HepG2 (cell line): ENCODE data around the gene CALY. TPM values are rescaled to one million over a fixed set of nuclear protein-coding genes. Genes with fewer than 3 reads are reported as not detected.

ENCODE experiments used
- AKNA ChIP-seq: sonication (generic); formaldehyde crosslinking; IDR thresholded peaks from 2 replicates; pipeline ENCODE4 v1.4.0; 2020; ENCODE audit warnings: missing genetic modification reagents, borderline replicate concordance
- KIAA2018 ChIP-seq: sonication (generic); formaldehyde crosslinking; IDR thresholded peaks from 2 replicates; pipeline ENCODE4 v1.5.0; 2020; ENCODE audit warnings: mild to moderate bottlenecking, missing genetic modification reagents, borderline replicate concordance
- MYC ChIP-seq: sonication (generic); formaldehyde crosslinking; IDR thresholded peaks from 2 replicates; pipeline ENCODE4 v1.9.0; 2021; ENCODE audit warnings: missing genetic modification reagents, borderline replicate concordance
- POLR2G ChIP-seq: fragments of 200-400 bp; formaldehyde crosslinking; IDR thresholded peaks from 2 replicates; pipeline ENCODE4 v1.6.1; 2018; ENCODE audit warnings: mild to moderate bottlenecking, low read depth, low read length, moderate library complexity
- RELA ChIP-seq: sonication (generic); formaldehyde crosslinking; IDR thresholded peaks from 2 replicates; pipeline ENCODE4 v1.4.0; 2020; ENCODE audit warnings: missing genetic modification reagents
- SATB2 ChIP-seq: sonication (generic); formaldehyde crosslinking; IDR thresholded peaks from 2 replicates; pipeline ENCODE4 v1.5.0; 2020; ENCODE audit warnings: missing genetic modification reagents
- SNRNP70 ChIP-seq: fragments of 200-400 bp; formaldehyde crosslinking; IDR thresholded peaks from 2 replicates; pipeline ENCODE4 v1.6.1; 2017; ENCODE audit warnings: mild to moderate bottlenecking, low read depth, low read length, moderate library complexity
- SOX13 ChIP-seq, 3 experiments: fragments of 450-650 bp in 1 of 3; sonication (generic) in 1 of 3; formaldehyde crosslinking in 1 of 3; IDR thresholded peaks in 2 of 3; conservative IDR thresholded peaks in 1 of 3; 2 replicates each; pipeline versions ENCODE4 v1.5.0 to v1.6.1; 2016 to 2020; ENCODE audit warnings: antibody characterized with exemption in 1 of 3, mild to moderate bottlenecking in 1 of 3, missing compliant biosample characterization in 1 of 3, missing genetic modification reagents in 1 of 3, moderate library complexity in 1 of 3
- SP140L ChIP-seq: sonication (generic); formaldehyde crosslinking; IDR thresholded peaks from 2 replicates; pipeline ENCODE4 v1.4.0; 2020; ENCODE audit warnings: missing genetic modification reagents, borderline replicate concordance
- ZKSCAN8 ChIP-seq: IDR thresholded peaks from 2 replicates; pipeline ENCODE4 v1.6.1; 2016; ENCODE audit warnings: borderline replicate concordance, missing genetic modification reagents, missing compliant biosample characterization
- ZNF10 ChIP-seq: sonication (generic); formaldehyde crosslinking; IDR thresholded peaks from 2 replicates; pipeline ENCODE4 v1.4.0; 2020; ENCODE audit warnings: mild to moderate bottlenecking, low read depth, missing genetic modification reagents, borderline replicate concordance
- ZNF431 ChIP-seq: sonication (generic); formaldehyde crosslinking; IDR thresholded peaks from 2 replicates; pipeline ENCODE4 v1.9.0; 2022; ENCODE audit warnings: missing genetic modification reagents, low read depth, mild to moderate bottlenecking, borderline replicate concordance
- ZNF747 ChIP-seq: sonication (generic); formaldehyde crosslinking; IDR thresholded peaks from 2 replicates; pipeline ENCODE4 v1.8.1; 2023; ENCODE audit warnings: missing genetic modification reagents, mild to moderate bottlenecking, borderline replicate concordance
- ZNF816 ChIP-seq: sonication (generic); formaldehyde crosslinking; IDR thresholded peaks from 2 replicates; pipeline ENCODE4 v1.8.0; 2022; ENCODE audit warnings: missing genetic modification reagents, mild to moderate bottlenecking, borderline replicate concordance
- ZSCAN31 ChIP-seq: sonication (generic); formaldehyde crosslinking; IDR thresholded peaks from 2 replicates; pipeline ENCODE4 v1.5.0; 2020; ENCODE audit warnings: low read depth, mild to moderate bottlenecking, missing genetic modification reagents
- polyA plus RNA-seq, 8 experiments: library from polyadenylated mRNA; depleted of rRNA in 3 of 8; stranded (reverse) in 7 of 8; unstranded in 1 of 8; fragments of >200 nt; fragmentation: Illumina TruSeq in 4 of 8; extraction: Trizol in 4 of 8; gene quantifications; 2 replicates each; pipeline versions ENCODE4 v1.2.1 to v1.2.3, GENCODE V29; 2011 to 2016; ENCODE audit warnings: low read depth in 4 of 8, missing spikeins in 1 of 8, mixed read lengths in 1 of 8; ENCODE audit not compliant: insufficient read depth in 1 of 8
- total RNA-seq, 5 experiments: library from RNA; depleted of rRNA; stranded (reverse); fragments of >200 nt; fragmentation: Illumina TruSeq; extraction: Trizol; gene quantifications; 2 replicates each; pipeline ENCODE4 v1.2.3, GENCODE V29; 2016; ENCODE audit warnings: low read depth in 1 of 5

The CALY gene
- total and polyA plus RNA-seq, 2 of the 13 experiments (the other 11 are each of a cell fraction or from before 2014, with no cell fraction given), result 0.08 TPM; not detected in 1

- TF ChIP-seq ZNF816 (CRISPR knock-in tag), result no peak
- no peak for TF ChIP-seq ZNF431
- TF ChIP-seq ZNF10, result no peak
- TF ChIP-seq SP140L (CRISPR knock-in tag), result no peak
- TF ChIP-seq SOX13 (IDR thresholded peaks at IDR 0.05), result no peak
- TF ChIP-seq SOX13 (CRISPR knock-in tag; conservative IDR thresholded peaks at IDR 0.05 in 1 of 2, IDR thresholded peaks at IDR 0.05 in 1 of 2), result 0 out of 4 replicates have a peak, but pooled peaks of 1 of the 2 experiments have one; percentile 7
- TF ChIP-seq ZSCAN31 (CRISPR knock-in tag), result no peak
- no peak for TF ChIP-seq RELA (CRISPR knock-in tag)
- TF ChIP-seq KIAA2018 (CRISPR knock-in tag), result no peak
- no peak for TF ChIP-seq AKNA (CRISPR knock-in tag)
- TF ChIP-seq MYC (CRISPR knock-in tag), result no peak
- no peak for TF ChIP-seq ZKSCAN8 (CRISPR knock-in tag)
- no peak for TF ChIP-seq ZNF747 (CRISPR knock-in tag)
- no peak for TF ChIP-seq SNRNP70
- no peak; the same call in none of the 2 replicates for TF ChIP-seq POLR2G
- no peak for TF ChIP-seq SATB2
These were observed 16.7 kb upstream of the CALY start (continued) for GRCh38 chr10:133353202-133353959.
